NB4 (cell line): ENCODE data around the gene KLF11.
"Not testable (repeated sequence)": the region's sequence is repeated elsewhere in the genome, so short reads cannot be mapped to it uniquely, and the experiment has no call there.

Experiments used
- MYC ChIP-seq: IDR thresholded peaks from 2 replicates; pipeline ENCODE4 v1.6.1; 2011; ENCODE audit warnings: low read depth, low read length
- POLR2A ChIP-seq: IDR thresholded peaks from 2 replicates; pipeline ENCODE4 v1.6.1; 2011; ENCODE audit warnings: mild to moderate bottlenecking; ENCODE audit not compliant: insufficient read length; ENCODE audit errors: extremely low read depth
- TF ChIP-seq, protein P1 (sequence below): IDR thresholded peaks from one replicate; pipeline ENCODE4 v1.5.1; 2012; ENCODE audit warnings: low read depth, low read length
- TF ChIP-seq, protein P2 (sequence below): IDR thresholded peaks from 2 replicates; pipeline ENCODE4 v1.6.1; 2011; ENCODE audit warnings: low read depth, low read length

DNA sequence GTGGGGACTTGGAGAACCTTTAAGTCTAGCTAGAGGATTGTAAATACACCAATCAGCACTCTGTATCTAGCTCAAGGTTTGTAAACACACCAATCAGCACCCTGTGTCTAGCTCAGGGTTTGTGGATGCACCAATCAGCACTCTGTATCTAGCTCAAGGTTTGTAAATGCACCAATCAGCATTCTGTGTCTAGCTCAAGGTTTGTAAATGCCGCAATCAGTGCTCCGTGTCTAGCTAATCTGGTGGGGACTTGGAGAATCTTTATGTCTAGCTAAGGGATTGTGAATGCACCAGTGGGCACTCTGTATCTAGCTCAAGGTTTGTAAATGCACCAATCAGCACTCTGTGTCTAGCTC is 48.5 kb downstream of the KLF11 start:
- TF ChIP-seq, protein P1, sequence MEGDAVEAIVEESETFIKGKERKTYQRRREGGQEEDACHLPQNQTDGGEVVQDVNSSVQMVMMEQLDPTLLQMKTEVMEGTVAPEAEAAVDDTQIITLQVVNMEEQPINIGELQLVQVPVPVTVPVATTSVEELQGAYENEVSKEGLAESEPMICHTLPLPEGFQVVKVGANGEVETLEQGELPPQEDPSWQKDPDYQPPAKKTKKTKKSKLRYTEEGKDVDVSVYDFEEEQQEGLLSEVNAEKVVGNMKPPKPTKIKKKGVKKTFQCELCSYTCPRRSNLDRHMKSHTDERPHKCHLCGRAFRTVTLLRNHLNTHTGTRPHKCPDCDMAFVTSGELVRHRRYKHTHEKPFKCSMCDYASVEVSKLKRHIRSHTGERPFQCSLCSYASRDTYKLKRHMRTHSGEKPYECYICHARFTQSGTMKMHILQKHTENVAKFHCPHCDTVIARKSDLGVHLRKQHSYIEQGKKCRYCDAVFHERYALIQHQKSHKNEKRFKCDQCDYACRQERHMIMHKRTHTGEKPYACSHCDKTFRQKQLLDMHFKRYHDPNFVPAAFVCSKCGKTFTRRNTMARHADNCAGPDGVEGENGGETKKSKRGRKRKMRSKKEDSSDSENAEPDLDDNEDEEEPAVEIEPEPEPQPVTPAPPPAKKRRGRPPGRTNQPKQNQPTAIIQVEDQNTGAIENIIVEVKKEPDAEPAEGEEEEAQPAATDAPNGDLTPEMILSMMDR, result not testable (repeated sequence)
- TF ChIP-seq POLR2A, MYC: not testable (repeated sequence)
- TF ChIP-seq, protein P2, sequence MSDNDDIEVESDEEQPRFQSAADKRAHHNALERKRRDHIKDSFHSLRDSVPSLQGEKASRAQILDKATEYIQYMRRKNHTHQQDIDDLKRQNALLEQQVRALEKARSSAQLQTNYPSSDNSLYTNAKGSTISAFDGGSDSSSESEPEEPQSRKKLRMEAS, result not testable (repeated sequence)
